H1 (cell line): ENCODE results near the gene SKIC8. TPM values are rescaled to one million over a fixed set of nuclear protein-coding genes. Genes with fewer than 3 reads are reported as not detected.

Source experiments
- ATF2 ChIP-seq: IDR thresholded peaks from 2 replicates; pipeline ENCODE4 v1.6.1; 2012; ENCODE audit warnings: low read length, inconsistent platforms
- CHD7 ChIP-seq: fragments of 300-600 bp; sonication (generic); IDR thresholded peaks from 2 replicates; pipeline ENCODE4 v1.7.1; 2012; ENCODE audit warnings: low read length, moderate library complexity, mild to moderate bottlenecking, inconsistent platforms; ENCODE audit not compliant: insufficient replicate concordance
- CTBP2 ChIP-seq: IDR thresholded peaks from 2 replicates; pipeline ENCODE4 v1.7.0; 2011; ENCODE audit warnings: borderline replicate concordance, mild to moderate bottlenecking, moderate library complexity, mixed read lengths, low read length; ENCODE audit not compliant: insufficient read depth, insufficient read length
- EGR1 ChIP-seq: IDR thresholded peaks from 2 replicates; pipeline ENCODE4 v1.6.1; 2011; ENCODE audit warnings: low read depth, low read length, borderline replicate concordance
- HDAC6 ChIP-seq: IDR thresholded peaks from one replicate; pipeline ENCODE4 v1.7.1; 2012; ENCODE audit warnings: low read depth, mild to moderate bottlenecking, inconsistent platforms, low read length, moderate library complexity
- RAD21 ChIP-seq, 2 experiments: IDR thresholded peaks in 1 of 2; conservative IDR thresholded peaks in 1 of 2; 2 replicates each; pipeline ENCODE4 v1.6.1; 2011; ENCODE audit warnings: low read depth in 2 of 2, low read length in 2 of 2, improper control_type of control experiment in 1 of 2, inconsistent platforms in 1 of 2, mild to moderate bottlenecking in 1 of 2, moderate library complexity in 1 of 2
- RBBP5 ChIP-seq: IDR thresholded peaks from 2 replicates; pipeline ENCODE4 v1.7.1; 2012; ENCODE audit warnings: low read depth, mild to moderate bottlenecking, inconsistent platforms, low read length, moderate library complexity, borderline replicate concordance
- polyA plus RNA-seq, 7 experiments: library from polyadenylated mRNA; depleted of rRNA in 3 of 7; stranded (reverse) in 5 of 7; unstranded in 2 of 7; fragments of >200 nt in 5 of 7; fragments of 200-250 nt in 2 of 7; gene quantifications; 1 replicate in 5 of 7; 2 replicates in 1 of 7; 4 replicates in 1 of 7; pipeline versions ENCODE4 v1.2.1 to v1.2.3, GENCODE V29; 2011 to 2013; ENCODE audit warnings: missing spikeins in 2 of 7, mixed read lengths in 2 of 7
- total RNA-seq: library from RNA; stranded (reverse); fragmentation: NEBNext Ultra II Directional; extraction: Animal tissue kit (Norgen Biotek cat#: 25700); gene quantifications from 2 replicates; pipeline ENCODE4 v1.2.1, GENCODE V29; 2021

SKIC8 gene
- total and polyA plus RNA-seq, 2 of the 8 experiments (the other 6 are each of a cell fraction or from before 2014, with no cell fraction given): 44.2 to 77.7 TPM

- TF ChIP-seq CHD7: no peak
- no peak for TF ChIP-seq RBBP5
- TF ChIP-seq ATF2: no peak
- TF ChIP-seq HDAC6: no peak
- no peak for TF ChIP-seq RAD21 (IDR thresholded peaks at IDR 0.05 in 1 of 2, conservative IDR thresholded peaks at IDR 0.05 in 1 of 2; ENCODE audit: low read depth in 2 of 2, low read length in 2 of 2)
- no peak for TF ChIP-seq EGR1
- TF ChIP-seq CTBP2: no peak
These were observed 23.1 kb downstream of the SKIC8 start (continued) for GRCh38 chr15:78276064-78276943.
